ENCODE results near the gene SLC6A8. TPM values are rescaled to one million over a fixed set of nuclear protein-coding genes. Genes with fewer than 3 reads are reported as not detected.

SLC6A8 gene
- total and polyA plus RNA-seq, 2 of the 4 experiments (the other 2 are of a cell fraction), result 7.2 to 25.5 TPM

- BruUV-seq (replicated peaks), result no TSS peak
- Histone ChIP-seq H4K5ac (ENCODE audit: low read depth, low read length) (no peak overlapping the region), H3K36me3 (ENCODE audit: control insufficient read depth, insufficient read depth, low read length) (peaks cover 4% of the 10 kb centered on the region), H3K9me3 (ENCODE audit: control insufficient read depth, insufficient read depth, low read length) (peaks cover 6% of the 10 kb centered on the region; the same call in 1 of the 2 replicates), H3K4me1 (ENCODE audit: control insufficient read depth, insufficient read depth, low read length) (peaks cover 9% of the 10 kb centered on the region), H3K27ac (ENCODE audit: insufficient read depth, low read length) (no peak overlapping the region), H4K8ac (ENCODE audit: low read depth in 2 of 2, low read length in 2 of 2) (no peak overlapping the region), H2AK5ac (ENCODE audit: low read depth, low read length) (no peak overlapping the region), H2BK5ac (ENCODE audit: low read depth, low read length, poor library complexity, severe bottlenecking) (no peak overlapping the region), H2AK9ac (replicated peaks; ENCODE audit: low read depth, low read length, poor library complexity) (no peak overlapping the region), H4K20me1 (ENCODE audit: insufficient read depth, low read length) (peaks cover 12% of the 10 kb centered on the region), H3K18ac (ENCODE audit: low read depth, low read length) (no peak overlapping the region), H3K4me2 (ENCODE audit: low read depth, low read length) (no peak overlapping the region), H2BK15ac (ENCODE audit: low read depth, low read length) (no peak overlapping the region), H2BK120ac (ENCODE audit: low read depth, low read length) (no peak overlapping the region), H3K27me3 (ENCODE audit: control insufficient read depth, insufficient read depth, low read length) (no peaks in the 10 kb centered on the region; the same call in 1 of the 2 replicates), H3K4ac (ENCODE audit: low read depth, low read length) (no peak overlapping the region), H2AFZ (replicated peaks; ENCODE audit: low read length, poor library complexity) (no peak overlapping the region), H2BK20ac (ENCODE audit: low read depth, low read length) (no peak overlapping the region), H3K56ac (ENCODE audit: extremely low read depth, insufficient read depth, low read length) (no peak overlapping the region), H3K14ac (replicated peaks; ENCODE audit: low read depth, low read length) (no peak overlapping the region), H3K9ac (ENCODE audit: low read depth, low read length) (no peak overlapping the region), H3K79me1 (ENCODE audit: low read depth in 1 of 2, low read length in 2 of 2) (0 out of 4 replicates have a peak, but pooled peaks cover 0 to 6% of the 10 kb centered on the region in 2 experiments), H4K91ac (ENCODE audit: insufficient read depth, low read depth, low read length) (no peak overlapping the region), H3K23ac (ENCODE audit: low read depth, low read length) (no peak overlapping the region), H3K4me3 (ENCODE audit: insufficient read depth, low read depth, low read length) (no peak overlapping the region), H3K9me1 (ENCODE audit: insufficient read depth, low read length) (peaks cover 5% of the 10 kb centered on the region; the same call in 1 of the 2 replicates)
- dilution Hi-C loops (cut with HindIII; ENCODE audit: low sequenced_read_pairs, unreplicated experiment), result no loop called here
- in situ Hi-C loops (cut with MboI; ENCODE audit: low sequenced_read_pairs), result no loop called here
- no peak for TF ChIP-seq CEBPB (IDR thresholded peaks at IDR 0.05; ENCODE audit: low read depth, low read length)
- no peak for TF ChIP-seq MAFK (IDR thresholded peaks at IDR 0.05; ENCODE audit: low read depth, low read length)
- no peak for TF ChIP-seq CHD1 (IDR thresholded peaks at IDR 0.05; ENCODE audit: low read depth, low read length)
- no peak for TF ChIP-seq RFX5 (IDR thresholded peaks at IDR 0.05; ENCODE audit: low read depth, low read length)
- no peak for TF ChIP-seq MXI1 (IDR thresholded peaks at IDR 0.05; ENCODE audit: borderline replicate concordance, low read depth, low read length)
- TF ChIP-seq MAZ (IDR thresholded peaks at IDR 0.05; ENCODE audit: borderline replicate concordance, low read depth, low read length), result no peak
- TF ChIP-seq POLR2A (IDR thresholded peaks at IDR 0.05; ENCODE audit: low read depth, low read length), result no peak
- no peak for TF ChIP-seq CTCF (conservative IDR thresholded peaks at IDR 0.05; ENCODE audit: low read depth, low read length)
- TF ChIP-seq USF2 (IDR thresholded peaks at IDR 0.05; ENCODE audit: low read depth, low read length), result no peak
- TF ChIP-seq FOS (IDR thresholded peaks at IDR 0.05; ENCODE audit: low read depth, low read length), result no peak
- no peak for TF ChIP-seq NFE2L2 (IDR thresholded peaks at IDR 0.05; ENCODE audit: low read depth, low read length)
- no peak for TF ChIP-seq ELK1 (IDR thresholded peaks at IDR 0.05; ENCODE audit: borderline replicate concordance, low read depth, low read length)
- TF ChIP-seq BHLHE40 (IDR thresholded peaks at IDR 0.05; ENCODE audit: low read depth, low read length), result no peak
- TF ChIP-seq RAD21 (IDR thresholded peaks at IDR 0.05; ENCODE audit: low read length), result no peak
- no peak for TF ChIP-seq RCOR1 (IDR thresholded peaks at IDR 0.05; ENCODE audit: insufficient replicate concordance, low read length)
- TF ChIP-seq SMC3 (IDR thresholded peaks at IDR 0.05; ENCODE audit: low read depth, low read length), result no peak
- ChIA-PET POLR2A (ENCODE audit: unreplicated experiment) (no interaction called here), CTCF (no interaction called here)
- ATAC-seq (ENCODE audit: low read depth) (no peak), DNase-seq (no peak)
- intact Hi-C loops (cut with micrococcal nuclease), result no loop called here
- WGBS, 2 experiments (ENCODE audit: extremely low coverage in 2 of 2, insufficient read length in 1 of 2), result no CpG with 5 or more reads among the region's 9 CpGs
Observed at GRCh38 chrX:153686711-153687110, 1.0 kb upstream of the SLC6A8 start.
